Heart left ventricle (tissue), 13 donors: Measurements from ENCODE around the gene STEAP1B.
"Not testable (repeated sequence)": the region's sequence is repeated elsewhere in the genome, so short reads cannot be mapped to it uniquely, and the experiment has no call there.

Experiments
- CTCF ChIP-seq, 12 donors: fragments of 200-600 bp; sonication (generic) in 4 of 12; IDR thresholded peaks; one replicate each; pipeline versions ENCODE4 v1.5.0 to v1.8.0; 2018 to 2022; ENCODE audit warnings: antibody characterized with exemption in 12 of 12, mild to moderate bottlenecking in 5 of 12
- POLR2A ChIP-seq, 2 donors: fragments of 450-650 bp; IDR thresholded peaks; one replicate each; pipeline ENCODE4 v1.6.1; 2017; ENCODE audit warnings: antibody characterized with exemption in 2 of 2, mild to moderate bottlenecking in 2 of 2, moderate library complexity in 2 of 2
- donor health status: ischemic (EF 13 %, LVEDD 7.1; RV severe dilation, severe dysfunction).
- donor health status: DM: no; HTN: yes; CAD: no.
- donor health status: DM: no; HTN: no; CAD: no.
- donor health status: ischemic (EF 25% LVEDD 6.9; RV normal size, moderate dysfunction).
- donor health status: ischemic (EF 25% LVEDD 5.7; RV mildly dilated, moderate dysfunction).
- donor health status: ischemic (EF 35%, LVEDD 5.7; RV mildly dilated, moderate dysfunction).
- donor health status: nonischemic (EF 11% LVEDD 7.7; RV severe dilation, severe dysfunction).
- donor health status: DM: yes; HTN: yes; CAD: no.
- donor health status: PGD.
- donor health status: ischemic (EF 29% LVEDD 5.4; RV normal size, mild dysfunction).
- donor health status: nonischemic (EF 23%, LVEDD 6.1; RV moderate dilation, normal function).

- TF ChIP-seq CTCF, POLR2A (IDR thresholded peaks at IDR 0.05): not testable (repeated sequence)
These were observed 17.0 kb upstream of the STEAP1B start for GRCh38 chr7:22516950-22517349.
